IPS DF 4.7 (cell line): ENCODE results near the gene KHK.
"Not testable (repeated sequence)": the region's sequence is repeated elsewhere in the genome, so short reads cannot be mapped to it uniquely, and the experiment has no call there.

ENCODE experiments used
- DNase-seq: peaks from one replicate; pipeline ENCODE4 v3.0.0-alpha.2; 2013; ENCODE audit warnings: low spot score; ENCODE audit errors: extremely low read depth

KHK gene

DNA sequence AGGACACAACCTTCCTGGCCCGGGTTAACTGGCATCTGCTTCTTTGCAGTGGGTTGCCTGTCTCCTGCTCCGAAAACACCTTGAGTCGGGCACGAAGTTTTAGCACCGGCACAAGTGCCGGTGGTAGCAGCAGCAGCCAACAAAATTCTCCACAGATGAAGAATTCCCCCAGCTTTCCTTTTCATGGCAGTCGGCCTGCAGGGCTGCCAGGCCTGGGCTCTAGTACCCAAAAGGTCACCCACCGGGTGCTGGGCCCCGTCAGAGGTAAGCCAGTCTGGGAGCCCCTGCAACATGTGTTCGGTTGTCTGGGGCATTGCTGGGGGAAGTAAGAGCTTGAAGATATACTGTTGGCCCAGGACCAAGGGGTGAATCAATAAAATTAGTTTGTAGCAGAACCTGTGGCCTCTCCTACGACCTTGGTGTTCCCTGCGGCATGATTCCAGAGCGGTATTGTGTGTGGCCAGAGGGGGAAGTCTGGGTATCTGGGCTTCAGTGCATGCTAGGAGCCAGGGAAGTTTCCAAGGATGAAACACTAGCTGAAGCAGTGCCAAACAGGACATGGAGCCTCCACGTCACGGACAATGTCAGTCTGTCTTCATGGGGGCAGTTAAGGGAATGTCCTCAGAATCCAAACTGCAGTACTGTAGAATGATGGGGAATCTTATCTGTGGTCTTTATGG, 27.3 kb upstream of the KHK start:
- DNase-seq = no peak

DNA sequence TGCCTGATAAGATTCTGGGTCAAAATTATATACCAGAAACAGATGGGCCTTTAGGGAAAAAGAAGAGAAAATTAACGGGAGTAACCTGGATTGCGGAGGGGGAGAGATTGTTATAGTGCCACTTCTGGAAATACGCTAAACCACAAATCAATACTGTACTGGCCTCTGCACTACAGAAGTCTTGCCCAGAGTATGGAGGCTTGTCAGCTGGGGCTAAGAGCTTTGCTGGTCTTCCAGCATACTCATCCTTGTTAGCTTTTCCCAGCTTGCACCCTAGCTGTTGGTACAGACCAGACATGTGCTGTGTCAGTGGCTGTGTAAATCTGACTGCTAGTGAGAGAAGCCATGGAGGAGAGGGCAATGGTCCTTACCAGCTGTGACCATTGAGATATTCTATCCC, 26.2 kb upstream of the KHK start:
- DNase-seq = no peak

DNA sequence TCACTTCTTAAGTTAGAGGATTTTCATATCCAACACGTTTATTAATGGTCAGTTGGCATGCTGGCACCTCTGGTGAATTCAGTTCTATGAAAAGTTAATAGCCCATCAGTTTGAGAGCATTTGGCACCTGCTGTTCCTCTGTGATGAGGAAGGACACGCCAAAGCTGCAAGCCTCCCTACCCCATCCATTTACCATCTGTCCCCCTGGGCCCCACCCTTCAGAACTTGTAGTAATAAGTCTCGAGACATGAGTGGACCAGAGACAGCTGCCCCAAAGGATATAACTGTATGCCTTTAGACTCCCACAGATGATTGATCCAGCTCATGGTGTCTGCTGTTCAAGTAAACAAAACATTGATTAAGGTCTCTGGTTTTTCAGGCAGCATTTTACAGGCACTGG, 21.4 kb upstream of the KHK start:
- no peak for DNase-seq

DNA sequence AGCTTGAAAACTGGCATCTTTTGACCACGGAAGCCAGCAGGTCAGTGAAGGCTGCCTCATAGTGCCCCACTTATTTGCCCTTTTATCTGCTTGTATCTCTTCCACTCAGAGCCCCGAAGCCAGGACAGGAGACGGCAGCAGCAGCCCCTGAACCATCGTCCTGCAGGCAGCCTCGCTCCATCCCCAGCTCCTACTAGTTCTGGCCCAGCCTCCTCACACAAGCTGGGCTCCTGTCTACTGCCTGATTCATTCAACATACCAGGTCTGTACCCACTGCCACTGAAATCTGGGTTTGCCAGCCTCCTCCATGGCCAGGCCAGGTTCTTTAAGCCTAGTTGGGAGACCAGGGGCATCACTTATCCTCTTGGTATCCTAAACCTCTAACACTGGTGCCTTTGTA, 19.2 kb upstream of the KHK start:
- no peak for DNase-seq

DNA sequence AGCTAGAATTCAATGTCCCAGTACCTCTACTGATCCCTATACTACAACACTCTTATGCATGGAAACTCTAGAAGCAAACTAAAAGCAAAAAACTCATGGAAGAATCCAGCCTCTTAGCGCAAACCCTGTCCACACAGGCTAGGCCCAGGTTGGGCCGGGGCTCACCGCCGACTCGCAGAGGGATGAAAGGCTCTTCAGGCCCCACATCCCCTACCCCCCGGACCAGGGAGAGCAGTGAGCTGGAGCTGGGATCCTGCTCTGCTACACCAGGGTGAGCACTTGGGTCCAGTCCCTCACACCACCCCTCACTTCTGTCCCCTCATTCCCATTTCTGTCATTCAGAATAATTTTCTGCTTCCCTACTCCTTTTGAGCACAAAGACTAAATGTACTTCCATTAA, 17.1 kb upstream of the KHK start:
- DNase-seq = no peak

DNA sequence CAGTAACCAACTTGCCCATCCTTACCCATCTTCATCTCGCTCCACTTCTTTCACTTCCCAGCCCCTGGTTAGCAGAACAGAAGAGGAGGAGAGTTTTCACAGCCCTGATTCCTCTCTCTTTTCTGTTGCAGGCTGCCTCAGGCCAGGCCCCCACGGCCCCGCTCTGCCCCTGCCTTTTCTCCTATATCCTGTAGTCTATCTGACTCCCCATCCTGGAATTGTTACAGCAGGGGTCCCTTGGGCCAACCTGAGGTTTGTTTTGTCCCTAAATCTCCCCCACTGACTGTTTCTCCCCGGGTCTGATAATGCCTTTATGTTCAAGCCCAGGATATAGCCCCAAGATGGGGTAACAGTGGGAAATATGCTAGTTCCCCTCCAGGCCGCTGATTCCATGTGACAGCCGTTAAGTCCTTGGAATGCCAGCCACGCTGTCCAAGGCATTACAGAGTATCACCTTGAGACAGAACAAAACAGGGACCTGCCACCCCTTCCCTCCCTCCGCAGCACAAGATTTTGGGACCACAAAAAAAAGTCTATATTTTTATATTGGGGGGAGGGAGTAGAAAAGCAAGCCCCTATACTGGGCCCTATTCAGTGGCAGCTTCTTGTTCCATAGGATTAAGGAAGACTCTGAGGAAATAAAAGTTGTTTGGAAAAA, 16.5 kb upstream of the KHK start:
- no peak for DNase-seq

DNA sequence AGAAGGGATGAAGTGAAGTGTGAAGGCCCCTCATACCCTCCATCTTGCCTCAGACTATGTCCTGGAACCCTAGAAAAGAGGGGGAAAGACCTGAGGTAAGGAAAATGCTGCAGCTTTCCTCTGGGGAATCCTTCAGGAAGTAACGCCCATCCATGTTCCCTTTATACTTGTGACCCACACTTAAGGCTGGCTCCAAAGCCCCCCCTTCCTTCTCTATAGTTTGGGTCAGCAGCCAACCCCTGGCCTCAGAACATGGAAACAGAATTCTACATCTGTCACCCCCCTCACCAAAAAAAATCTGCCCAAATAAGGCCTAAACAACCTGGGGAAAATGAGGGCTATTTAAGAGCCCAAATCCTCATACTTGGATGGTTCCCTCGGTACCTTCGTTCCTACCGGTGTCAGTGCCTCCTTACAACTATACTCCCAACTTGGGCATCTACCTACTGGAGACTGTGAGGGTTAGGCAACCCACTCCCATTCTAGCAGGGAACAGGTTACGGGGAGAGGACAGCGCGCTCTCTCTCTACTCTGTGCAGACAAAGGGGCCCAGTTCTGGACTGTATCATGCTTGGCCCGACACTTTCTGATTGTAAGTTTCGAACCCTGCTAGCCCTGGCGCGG, 15.8 kb upstream of the KHK start:
- no peak for DNase-seq

DNA sequence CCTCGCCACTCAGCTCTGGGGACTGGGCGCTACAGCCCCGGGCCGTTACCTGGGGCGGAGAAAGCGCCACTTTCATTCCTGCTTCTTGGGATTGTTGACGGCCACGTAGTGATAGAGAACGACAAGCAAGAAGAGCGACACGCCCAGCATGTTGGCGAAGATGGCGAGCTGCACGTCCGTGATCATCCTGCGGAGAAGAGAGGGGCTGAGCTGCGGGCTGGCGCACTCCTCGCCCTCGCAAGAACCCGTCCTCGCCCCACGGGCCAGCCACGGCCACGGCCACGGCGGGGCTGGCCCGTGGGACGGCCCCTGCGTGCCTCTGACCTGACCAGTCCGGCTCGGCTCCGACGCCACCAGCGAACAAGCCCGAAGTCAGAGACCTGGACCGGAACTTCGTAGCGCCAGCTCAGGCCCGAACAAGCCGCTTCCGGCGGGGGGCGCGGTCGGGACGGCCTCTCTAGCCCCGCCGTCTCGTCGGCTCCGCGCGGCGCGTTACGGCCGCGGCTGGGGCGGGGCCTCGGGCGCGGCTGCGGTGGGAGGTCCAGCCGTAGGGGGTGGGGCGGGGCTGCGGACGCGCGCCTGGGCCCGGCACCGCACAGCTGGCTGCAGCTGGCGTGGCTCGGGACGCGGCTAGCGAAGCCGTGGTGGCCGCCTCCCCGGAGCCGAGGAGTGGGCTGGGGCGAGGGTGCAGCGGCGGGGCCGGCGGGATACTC, 15.1 kb upstream of the KHK start, which contains the start of gene OST4:
Gene OST4 (minus strand): TSS at position 378 of the 713 bp plus-strand sequence.
- DNase-seq = no peak

DNA sequence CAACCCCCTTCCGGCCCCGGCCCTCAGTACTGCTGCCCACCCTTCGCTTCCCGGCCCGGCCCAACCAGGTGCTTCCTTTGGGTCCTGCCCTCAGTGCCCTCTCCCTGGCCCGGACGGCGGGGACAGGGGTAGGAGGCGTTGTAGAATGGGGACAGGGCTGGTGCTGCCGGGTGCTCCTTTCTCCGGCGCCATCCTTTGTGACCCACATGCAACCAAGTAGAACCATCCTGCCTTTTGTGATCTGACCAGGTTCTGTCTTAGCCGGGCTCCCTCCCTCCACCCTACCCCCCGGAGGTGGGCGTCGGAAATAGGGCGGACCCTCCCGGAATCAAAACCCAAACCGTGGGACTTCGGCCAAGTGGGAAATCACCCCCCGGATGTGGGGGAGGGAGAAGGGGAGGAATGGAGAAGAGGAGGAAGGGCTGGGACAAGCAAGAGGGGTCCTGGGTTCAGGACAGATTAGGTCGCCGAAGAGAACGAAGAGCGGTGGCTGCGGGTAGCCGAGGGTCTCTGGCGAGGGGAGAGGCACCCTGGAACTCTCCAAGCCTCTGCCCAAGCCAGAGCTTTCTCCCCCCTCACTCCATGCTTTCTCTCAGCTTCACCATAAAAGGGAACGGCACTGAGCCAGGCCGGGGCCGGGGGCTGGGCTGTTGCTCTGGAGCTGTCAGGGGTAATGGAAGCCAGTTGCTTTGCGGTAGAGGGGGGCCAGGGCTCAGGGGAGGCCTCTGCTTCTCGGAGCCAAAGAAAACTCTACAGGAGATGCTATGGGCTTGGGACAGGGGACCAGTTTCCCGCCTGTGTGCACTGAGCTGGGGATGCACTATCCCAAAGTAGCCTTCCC, 14.4 kb upstream of the KHK start:
- DNase-seq = no peak

DNA sequence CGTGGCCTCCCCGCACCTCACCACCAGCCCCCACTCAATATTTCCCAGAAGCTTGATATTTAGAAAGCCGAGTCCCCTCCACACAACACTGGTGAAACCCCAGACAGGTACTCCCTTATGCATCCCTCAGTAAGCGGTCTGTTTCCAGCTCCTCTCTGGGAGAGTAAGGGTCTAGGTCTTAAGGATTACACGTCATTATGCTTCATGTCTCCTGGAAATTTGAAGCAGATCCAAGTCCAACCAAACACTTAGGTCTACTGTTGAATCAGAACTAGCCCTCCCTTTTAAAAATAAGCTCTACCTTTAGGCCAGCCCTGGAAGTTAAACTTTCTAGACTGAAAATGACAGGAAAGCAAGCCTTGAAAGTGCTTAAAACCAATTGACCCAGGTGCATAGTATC, 13.7 kb upstream of the KHK start:
- DNase-seq = no peak

DNA sequence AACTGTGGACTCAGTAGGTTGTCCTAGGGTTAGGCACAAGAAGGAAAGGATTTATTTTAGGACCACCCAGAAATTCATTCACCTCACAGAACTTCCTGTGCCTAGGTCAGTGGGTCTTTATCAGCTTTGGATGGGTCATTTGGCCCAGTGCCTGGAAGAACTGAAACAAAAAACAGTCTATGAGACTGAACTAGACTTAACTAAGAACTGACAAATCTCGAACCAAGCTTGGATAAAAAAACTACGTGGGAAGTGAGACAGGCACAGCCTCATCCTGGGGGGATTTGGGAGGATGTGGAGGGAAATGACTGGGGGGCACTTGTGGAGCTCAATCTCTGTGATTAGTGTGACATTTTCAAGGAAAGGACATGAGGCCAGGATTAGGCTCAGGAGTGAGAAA, 12.8 kb upstream of the KHK start:
- no peak for DNase-seq

DNA sequence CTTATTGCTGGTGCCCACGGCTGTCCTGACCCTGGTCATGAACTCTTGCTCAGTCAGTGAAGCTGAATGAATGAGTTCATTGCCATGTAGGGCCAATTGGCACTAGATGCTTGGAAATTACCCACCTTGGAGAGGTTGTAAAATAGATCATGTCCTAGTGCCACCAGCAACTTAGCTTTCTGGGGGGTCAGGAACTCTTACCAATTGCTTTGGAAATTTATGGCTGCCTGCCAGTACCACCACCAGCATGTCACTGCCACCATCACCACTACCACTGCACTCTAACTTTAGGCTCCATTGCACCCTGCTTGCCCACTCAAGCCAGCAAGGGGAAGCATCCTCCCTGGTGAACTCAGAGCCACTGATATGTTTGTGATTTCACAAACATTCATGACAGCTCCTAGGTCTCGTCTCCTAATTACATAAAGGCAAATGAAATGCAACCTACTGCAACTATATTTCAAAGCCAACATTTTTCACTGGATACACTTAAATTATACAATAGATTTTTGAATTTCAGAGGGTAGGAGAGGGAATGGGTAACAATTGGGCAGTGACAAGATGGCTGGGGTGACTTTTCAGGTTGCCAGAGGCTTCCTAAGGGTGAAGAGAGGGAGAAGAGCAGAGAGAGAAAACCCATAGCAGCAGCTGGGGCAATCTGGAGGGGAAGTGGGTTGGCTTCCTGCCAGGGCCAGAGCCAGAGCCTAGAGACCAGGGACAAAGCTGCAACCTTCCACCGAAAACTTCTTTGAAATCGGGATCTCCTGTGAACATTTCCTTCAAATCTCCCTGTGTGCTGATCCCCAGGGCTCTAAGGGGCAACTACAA, 11.6 kb upstream of the KHK start:
- no peak for DNase-seq

DNA sequence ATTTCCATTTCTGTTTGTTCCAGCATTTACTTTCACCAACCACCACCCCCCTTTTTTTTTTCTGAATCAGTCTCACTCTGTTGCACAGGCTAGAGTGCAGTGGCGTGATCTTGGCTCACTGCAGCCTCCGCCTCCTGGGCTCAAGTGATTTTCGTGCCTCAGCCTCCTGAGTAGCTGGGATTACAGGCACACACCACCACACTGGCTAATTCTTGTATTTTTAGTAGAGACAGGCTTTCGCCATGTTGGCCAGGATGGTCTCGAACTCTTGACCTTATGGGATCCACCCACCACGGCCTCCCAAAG, 11.1 kb upstream of the KHK start:
- DNase-seq = not testable (repeated sequence)

DNA sequence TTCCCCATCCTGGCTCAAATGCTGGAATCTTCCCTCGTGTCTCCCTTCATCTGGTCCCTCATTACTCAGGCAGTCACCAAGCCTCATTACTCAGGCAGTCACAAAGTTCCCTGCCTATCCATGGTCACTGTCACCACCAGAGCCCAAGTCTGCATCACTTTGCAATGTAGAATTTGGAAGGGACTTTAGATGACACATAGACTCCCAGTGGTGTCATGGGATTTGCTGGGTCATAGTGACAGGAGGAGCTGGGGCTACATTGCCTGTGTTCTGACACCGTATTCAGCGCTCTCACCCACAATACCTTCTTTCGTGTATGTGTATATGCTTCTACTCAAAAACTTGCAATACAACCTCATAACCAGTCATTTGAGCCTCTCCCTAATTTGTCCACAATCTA, 10.2 kb upstream of the KHK start:
- DNase-seq = no peak

DNA sequence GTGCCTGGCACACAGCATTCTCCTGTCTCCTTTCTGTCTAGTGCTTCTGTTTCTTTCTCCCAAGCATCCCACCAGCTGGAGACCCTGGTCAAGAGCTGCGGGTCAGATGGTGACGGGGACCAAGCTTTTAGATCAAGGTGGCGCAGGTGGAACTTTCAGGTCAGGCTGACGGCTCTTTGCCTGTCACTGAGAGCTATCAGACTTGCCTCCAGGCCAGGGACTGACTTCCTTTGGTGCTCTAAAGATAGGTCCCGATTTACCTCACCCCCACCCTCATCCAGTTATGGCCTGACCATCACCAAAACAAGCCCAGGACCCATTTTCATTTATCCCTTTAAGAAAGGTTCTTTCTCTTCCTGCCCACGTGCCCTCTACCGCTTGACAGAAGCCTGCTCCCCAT, 9.3 kb upstream of the KHK start:
- no peak for DNase-seq

DNA sequence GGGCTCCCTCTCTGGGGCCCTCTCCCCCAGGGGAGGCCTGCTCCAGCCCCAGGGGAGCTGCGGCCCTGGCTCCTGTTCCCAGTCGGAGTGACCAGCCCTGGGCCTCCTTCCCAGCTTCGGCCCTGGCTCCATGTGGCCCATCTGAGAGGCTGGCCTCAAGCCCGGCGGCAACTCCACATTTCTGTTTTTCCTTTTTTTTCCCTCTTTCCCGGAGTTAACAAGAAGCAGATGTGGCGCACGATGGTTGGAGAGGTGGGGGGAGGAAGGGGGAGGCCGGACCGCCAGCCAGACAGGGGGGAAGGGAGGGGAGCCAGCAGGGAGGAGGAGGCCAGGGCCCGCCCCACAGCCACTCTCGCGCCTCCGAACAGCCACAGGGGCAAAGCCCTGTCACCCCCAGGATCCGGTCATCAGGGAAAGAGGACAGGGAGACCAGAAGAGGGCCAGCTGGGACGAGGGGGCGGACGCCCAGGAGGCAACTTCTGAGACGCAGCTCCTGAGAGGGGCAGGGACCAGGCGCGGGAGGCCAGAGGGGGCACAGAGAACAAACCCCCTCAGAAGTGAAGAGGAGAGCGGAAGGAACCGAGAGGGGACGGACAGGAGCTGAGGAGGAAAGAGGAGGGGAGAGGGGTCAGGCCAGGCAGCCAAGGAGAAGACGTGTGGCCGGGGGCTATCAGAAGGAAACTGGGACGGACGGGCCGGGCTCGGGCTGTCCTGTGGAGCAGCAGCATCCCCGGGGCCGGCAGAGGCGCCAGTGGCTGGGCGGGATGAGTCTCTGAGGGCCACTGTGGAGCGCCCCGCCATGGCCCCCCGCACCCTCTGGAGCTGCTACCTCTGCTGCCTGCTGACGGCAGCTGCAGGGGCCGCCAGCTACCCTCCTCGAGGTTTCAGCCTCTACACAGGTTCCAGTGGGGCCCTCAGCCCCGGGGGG, 8.0 kb upstream of the KHK start, which contains the start of gene EMILIN1:
Gene EMILIN1 (plus strand): TSS at position 349 of the 928 bp plus-strand sequence. CDS start 451 bp downstream, at position 800.
- DNase-seq = no peak

DNA sequence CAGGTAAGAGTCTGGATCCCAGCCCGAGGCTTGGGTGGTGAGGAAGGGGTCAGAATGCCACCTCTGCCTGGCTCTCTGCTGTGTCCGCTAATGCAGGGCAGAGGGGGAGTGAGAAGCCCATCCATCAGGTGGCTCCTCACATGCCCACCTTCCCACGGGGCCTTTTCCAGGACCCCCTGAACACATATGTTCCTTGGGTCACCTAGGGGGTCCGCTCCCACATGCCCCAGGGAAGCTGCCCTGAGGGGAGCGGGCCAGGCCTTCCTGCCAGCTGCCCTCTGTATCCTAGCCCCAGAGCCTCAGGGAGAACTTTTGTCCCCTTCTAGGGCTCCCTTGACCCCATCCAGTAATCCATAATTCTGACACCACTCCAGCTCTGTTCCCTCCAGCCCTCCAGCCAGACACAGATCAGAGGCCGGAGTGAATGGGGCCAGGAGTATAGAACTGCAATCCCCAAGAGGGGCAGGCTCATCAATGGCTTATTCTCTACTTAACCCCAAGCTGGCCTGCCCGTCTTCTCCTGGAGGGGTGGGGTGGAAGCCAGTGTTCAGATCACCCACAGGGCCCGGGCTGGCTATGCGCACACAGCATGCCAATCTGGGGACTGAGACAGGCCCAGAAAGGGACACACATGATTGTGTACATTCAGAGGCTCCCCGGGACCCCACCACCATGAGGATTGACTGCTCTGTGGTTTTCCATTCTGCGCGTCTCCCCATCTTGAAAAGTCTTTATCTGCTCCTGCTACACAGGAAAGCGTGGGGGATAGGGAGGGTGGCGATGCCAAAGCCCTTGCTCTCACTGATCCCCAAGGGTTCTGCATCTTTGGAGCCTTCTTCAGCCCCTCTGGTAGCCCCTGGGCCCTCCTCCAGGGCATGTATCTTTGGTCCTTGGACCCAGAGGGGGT, 7.1 kb upstream of the KHK start:
- DNase-seq = no peak

DNA sequence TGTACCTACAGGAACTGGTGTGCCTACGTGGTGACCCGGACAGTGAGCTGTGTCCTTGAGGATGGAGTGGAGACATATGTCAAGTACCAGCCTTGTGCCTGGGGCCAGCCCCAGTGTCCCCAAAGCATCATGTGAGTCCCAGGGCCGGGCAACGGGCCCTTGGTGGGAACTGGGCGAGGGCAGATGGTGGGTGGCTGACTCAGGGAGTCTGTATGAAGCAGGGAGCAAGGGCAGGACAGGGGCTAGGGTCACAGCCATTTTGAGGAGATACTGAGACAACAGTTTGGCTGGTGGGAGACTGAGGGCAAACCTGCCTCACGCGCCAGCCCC, 6.5 kb upstream of the KHK start:
- no peak for DNase-seq

DNA sequence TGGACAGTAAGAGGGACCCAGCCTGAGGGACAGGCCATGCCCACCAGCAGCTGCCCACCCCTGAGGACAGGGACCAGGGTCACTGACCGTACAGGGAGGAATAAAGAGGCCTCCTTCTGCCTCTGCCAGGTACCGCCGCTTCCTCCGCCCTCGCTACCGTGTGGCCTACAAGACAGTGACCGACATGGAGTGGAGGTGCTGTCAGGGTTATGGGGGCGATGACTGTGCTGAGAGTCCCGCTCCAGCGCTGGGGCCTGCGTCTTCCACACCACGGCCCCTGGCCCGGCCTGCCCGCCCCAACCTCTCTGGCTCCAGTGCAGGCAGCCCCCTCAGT, 6.0 kb upstream of the KHK start:
- no peak for DNase-seq
